Measurements from ENCODE around the gene ZNF789. TPM values are rescaled to one million over a fixed set of nuclear protein-coding genes. Genes with fewer than 3 reads are reported as not detected.

Gene ZNF789
- total and polyA plus RNA-seq, 4 donors, result 1.6 to 7.4 (median 4.8) TPM

- Histone ChIP-seq H3K4me3 (ENCODE audit: low read depth in 1 of 3, low read length in 3 of 3) (peak overlapping the region in 2 of 3 donors; percentile 60 to 75), H3K4me1 (ENCODE audit: control insufficient read depth in 4 of 4, insufficient read depth in 4 of 4, low read length in 3 of 4) (peaks cover 9 to 22% (median 19%) of the 10 kb centered on the region in 4 donors), H3K36me3 (ENCODE audit: control insufficient read depth in 4 of 4, insufficient read depth in 3 of 4, low read depth in 1 of 4, low read length in 3 of 4) (peaks cover 13 to 25% (median 19%) of the 10 kb centered on the region in 4 donors), H3K27me3 (ENCODE audit: control insufficient read depth in 4 of 4, insufficient read depth in 4 of 4, low read length in 3 of 4) (no peaks in the 10 kb centered on the region), H3K9ac (ENCODE audit: low read depth in 1 of 2, low read length in 2 of 2) (no peak overlapping the region), H3K9me3 (ENCODE audit: control insufficient read depth in 4 of 4, low read length in 3 of 4) (peaks cover 12 to 15% (median 13%) of the 10 kb centered on the region in 4 donors), H3K27ac (ENCODE audit: low read depth in 1 of 2, low read length in 2 of 2) (no peak overlapping the region)
- WGBS, result 87% methylated on average over 6 of the region's 6 CpGs
- TF ChIP-seq MAX (IDR thresholded peaks at IDR 0.05), result no peak
- TF ChIP-seq HNF4G (IDR thresholded peaks at IDR 0.05), result no peak
- no peak for TF ChIP-seq CTCF (IDR thresholded peaks at IDR 0.05; ENCODE audit: low read depth, low read length, missing input control)
- no peak for TF ChIP-seq TAF1 (conservative IDR thresholded peaks at IDR 0.05)
- TF ChIP-seq YY1 (IDR thresholded peaks at IDR 0.05), result no peak
- no peak for TF ChIP-seq FOXA1 (IDR thresholded peaks at IDR 0.05)
- TF ChIP-seq ATF3 (IDR thresholded peaks at IDR 0.05), result no peak
- no peak for TF ChIP-seq GABPA (IDR thresholded peaks at IDR 0.05 in 1 of 2, conservative IDR thresholded peaks at IDR 0.05 in 1 of 2)
- no peak for TF ChIP-seq ZBTB33 (IDR thresholded peaks at IDR 0.05)
- no peak for TF ChIP-seq JUND (IDR thresholded peaks at IDR 0.05)
- TF ChIP-seq RXRA (IDR thresholded peaks at IDR 0.05), result no peak
- TF ChIP-seq NR2F2 (IDR thresholded peaks at IDR 0.05), result no peak
- TF ChIP-seq SP1 (IDR thresholded peaks at IDR 0.05), result no peak
- no peak for TF ChIP-seq FOXA2 (IDR thresholded peaks at IDR 0.05)
- TF ChIP-seq EGR1 (IDR thresholded peaks at IDR 0.05; ENCODE audit: low read depth in 2 of 2), result no peak
- TF ChIP-seq RAD21 (IDR thresholded peaks at IDR 0.05), result no peak
- TF ChIP-seq HNF4A (conservative IDR thresholded peaks at IDR 0.05), result no peak
- TF ChIP-seq REST (IDR thresholded peaks at IDR 0.05), result no peak
- DNase-seq (ENCODE audit: low spot score), result no peak
Observed at GRCh38 chr7:99497766-99498545, 25.3 kb downstream of the ZNF789 start.

Data from liver (tissue), 9 donors.